Pancreas (tissue), 10 donors: ENCODE results near the gene SLC35E2B. TPM values are rescaled to one million over a fixed set of nuclear protein-coding genes. Genes with fewer than 3 reads are reported as not detected.
A peak's percentile ranks its signal among the peaks of the same experiment; 100 is the strongest.

Source experiments
- ATAC-seq, 4 donors: fragments of 200-7000 bp; cut with Tn5 transposase; one replicate each; pipeline versions ENCODE4 v1.8.0 to v1.9.1; 2020; ENCODE audit warnings: mild to moderate bottlenecking in 4 of 4, moderate library complexity in 4 of 4
- DNase-seq, 6 donors: peaks; one replicate each; pipeline ENCODE4 v3.0.0-alpha.2; 2020
- FAIRE-seq: peaks from 2 replicates; lab custom pipeline; 2012; peaks lifted over from hg19 to GRCh38; lab: Jason Lieb, UNC
- H3K27ac ChIP-seq, 4 donors: fragments of 200-600 bp; sonication (generic); 1 replicate in 3 of 4; 2 replicates in 1 of 4; pipeline versions ENCODE4 v1.5.0 to v1.8.0; 2020
- H3K27me3 ChIP-seq, 4 donors: fragments of 200-600 bp; one replicate each; pipeline ENCODE4 v1.8.0; 2021
- H3K36me3 ChIP-seq, 3 donors: fragments of 200-600 bp; sonication (generic) in 1 of 3; one replicate each; pipeline versions ENCODE4 v1.5.0 to v1.8.0; 2020 to 2021
- H3K4me1 ChIP-seq, 3 donors: fragments of 200-600 bp; one replicate each; pipeline ENCODE4 v1.8.0; 2021
- H3K4me3 ChIP-seq, 4 donors: fragments of 200-600 bp; sonication (generic) in 2 of 4; one replicate each; pipeline versions ENCODE4 v1.5.0 to v1.8.0; 2020 to 2021
- H3K9me3 ChIP-seq, 4 donors: fragments of 200-600 bp; one replicate each; pipeline ENCODE4 v1.8.0; 2021
- WGBS, 2 donors: extraction: QIAGEN DNeasy Blood & Tissue Kit; methylation state at CpG; one replicate each; pipeline ENCODE4 v1.1.7; 2013; 5-methylcytosine and 5-hydroxymethylcytosine counted together
- intact Hi-C, 3 donors: fragments of 100-400 bp; cut with DNase I; formaldehyde crosslinking; loops; one replicate each; pipeline versions ENCODE4 v1.11.1 to v1.14.2; 2022
- polyA plus RNA-seq, 2 donors: library from polyadenylated mRNA; stranded (reverse); fragments of 200-250 nt; gene quantifications; one replicate each; pipeline ENCODE4 v1.2.3, GENCODE V29; 2013
- total RNA-seq, 6 donors: library from RNA; stranded (reverse); fragmentation: NEBNext Ultra II Directional in 4 of 6; extraction: Animal tissue kit (Norgen Biotek cat#: 25700) in 4 of 6; gene quantifications; one replicate each; pipeline versions ENCODE4 v1.2.1 to v1.2.4, GENCODE V29; 2021 to 2023
- TF ChIP-seq, protein P1 (sequence below), 4 donors: fragments of 200-600 bp; sonication (generic) in 3 of 4; IDR thresholded peaks; one replicate each; pipeline versions ENCODE4 v1.5.0 to v1.8.0; 2021; ENCODE audit warnings: antibody characterized with exemption in 4 of 4
- donor health status: healthy with polysubstance abuse.
- donor health status: DM: no; HTN: no; CAD: no; lungs with moderate emphysema.
- donor health status: DM: no; HTN: no; CAD: no.
- donor health status: control.
- donor health status: control.
- donor health status: Bipolar disorder and iron deficiency.
- donor health status: DM: yes; HTN: yes; CAD: no.
- donor health status: DM: no; HTN: no; CAD: no.
- donor health status: DM: no; HTN: no; CAD: no.
- donor health status: DM: yes; HTN: yes; CAD: no.

Gene SLC35E2B
- total and polyA plus RNA-seq, 8 donors, result 12.1 to 45.4 (median 24.0) TPM

- Histone ChIP-seq H3K36me3 (no peaks in the 10 kb centered on the region), H3K27ac (peak overlapping the region; percentile 98 to 100 (median 100)), H3K4me3 (peak overlapping the region; percentile 95 to 100 (median 100)), H3K4me1 (peaks cover 0 to 16% (median 7%) of the 10 kb centered on the region in 3 donors), H3K27me3 (no peaks in the 10 kb centered on the region), H3K9me3 (no peaks in the 10 kb centered on the region)
- FAIRE-seq, result no peak
- TF ChIP-seq, protein P1, sequence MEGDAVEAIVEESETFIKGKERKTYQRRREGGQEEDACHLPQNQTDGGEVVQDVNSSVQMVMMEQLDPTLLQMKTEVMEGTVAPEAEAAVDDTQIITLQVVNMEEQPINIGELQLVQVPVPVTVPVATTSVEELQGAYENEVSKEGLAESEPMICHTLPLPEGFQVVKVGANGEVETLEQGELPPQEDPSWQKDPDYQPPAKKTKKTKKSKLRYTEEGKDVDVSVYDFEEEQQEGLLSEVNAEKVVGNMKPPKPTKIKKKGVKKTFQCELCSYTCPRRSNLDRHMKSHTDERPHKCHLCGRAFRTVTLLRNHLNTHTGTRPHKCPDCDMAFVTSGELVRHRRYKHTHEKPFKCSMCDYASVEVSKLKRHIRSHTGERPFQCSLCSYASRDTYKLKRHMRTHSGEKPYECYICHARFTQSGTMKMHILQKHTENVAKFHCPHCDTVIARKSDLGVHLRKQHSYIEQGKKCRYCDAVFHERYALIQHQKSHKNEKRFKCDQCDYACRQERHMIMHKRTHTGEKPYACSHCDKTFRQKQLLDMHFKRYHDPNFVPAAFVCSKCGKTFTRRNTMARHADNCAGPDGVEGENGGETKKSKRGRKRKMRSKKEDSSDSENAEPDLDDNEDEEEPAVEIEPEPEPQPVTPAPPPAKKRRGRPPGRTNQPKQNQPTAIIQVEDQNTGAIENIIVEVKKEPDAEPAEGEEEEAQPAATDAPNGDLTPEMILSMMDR (IDR thresholded peaks at IDR 0.05), result no peak
- peak in 4 of 6 donors; percentile 50 to 85 (median 78) for DNase-seq
- 2 to 3% methylated on average over 58 to 80 of the region's 80 CpGs for WGBS, 2 donors
- intact Hi-C loops, result no loop called here
- peak in 3 of 4 donors; percentile 6 to 29 (median 9) for ATAC-seq
Measured at GRCh38 chr1:1616045-1616790, 76.4 kb downstream of the SLC35E2B start.

DNA sequence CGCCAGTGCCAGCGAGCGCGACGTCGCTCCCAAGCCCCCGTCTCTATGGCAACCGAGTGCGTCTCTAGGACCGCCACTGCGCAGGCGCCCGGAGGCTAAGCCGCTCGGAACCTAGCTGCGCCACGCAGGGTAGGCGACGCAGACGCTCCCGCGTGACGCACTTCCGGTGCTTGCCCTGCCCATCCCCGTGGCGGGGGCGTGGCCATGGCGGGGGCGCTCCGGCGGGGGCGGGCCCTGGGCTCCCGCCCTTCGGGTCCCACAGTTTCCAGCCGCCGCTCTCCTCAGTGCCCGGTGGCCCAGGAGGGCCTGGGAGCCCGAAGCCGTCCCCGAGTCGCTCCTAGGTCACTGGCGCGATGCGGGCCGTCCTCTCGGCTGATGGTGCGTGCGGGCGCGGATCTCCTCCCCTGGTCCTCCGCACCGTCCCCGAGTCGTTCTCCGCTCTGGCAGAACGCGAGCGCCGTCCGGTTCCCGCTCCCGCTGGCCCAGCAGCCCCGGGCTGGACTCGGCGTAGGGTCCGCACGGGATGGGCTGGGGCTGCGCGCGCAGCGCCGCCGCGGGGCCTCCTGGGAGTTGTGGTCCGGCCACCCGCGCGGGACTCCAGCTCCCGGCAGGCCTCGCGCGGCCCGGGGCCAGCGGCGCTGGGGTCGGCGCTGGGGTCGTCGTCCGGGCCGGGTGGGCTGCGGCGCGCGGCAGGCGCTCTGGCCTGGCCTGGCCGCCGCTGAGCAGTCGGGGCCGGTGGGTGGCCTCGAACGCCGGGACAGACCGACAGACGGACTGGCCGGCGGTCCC lies 77.1 kb downstream of the SLC35E2B start, which contains the start of gene MIB2:
MIB2 (plus strand) TSS at position 245 of the 789 bp plus-strand sequence. CDS start 7,953 bp downstream, outside the sequence.
- intact Hi-C loops, result no loop called here
- peak; percentile 94 to 99 (median 98) for DNase-seq
- ATAC-seq, result peak; percentile 90 to 96 (median 92)
- Histone ChIP-seq H3K9me3 (no peaks in the 10 kb centered on the region), H3K27me3 (no peaks in the 10 kb centered on the region), H3K27ac (peak within 1 kb of the TSS; percentile 98 to 100 (median 100)), H3K36me3 (no peaks in the 10 kb centered on the region), H3K4me3 (peak within 1 kb of the TSS; percentile 95 to 100 (median 100)), H3K4me1 (peaks cover 0 to 16% (median 7%) of the 10 kb centered on the region in 3 donors)
- FAIRE-seq, result no peak
- 0% methylated on average over 71 to 107 of the region's 107 CpGs for WGBS, 2 donors
- TF ChIP-seq, protein P1 (IDR thresholded peaks at IDR 0.05), result no peak

DNA sequence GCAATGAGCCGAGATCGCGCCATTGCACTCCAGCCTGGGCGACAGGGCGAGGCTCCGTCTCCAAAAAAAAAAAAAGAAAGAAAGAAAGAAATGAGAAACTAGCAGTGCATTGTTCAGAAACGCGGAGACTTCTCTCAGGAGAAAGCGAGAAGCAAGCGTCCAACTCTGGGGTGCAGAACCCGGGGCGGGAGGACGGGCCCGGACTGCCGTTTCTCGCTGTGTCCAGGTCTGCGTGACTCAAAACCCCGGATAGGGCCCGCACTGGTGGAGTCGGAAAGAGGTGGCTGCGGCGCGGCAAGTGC lies 77.7 kb downstream of the SLC35E2B start:
- Histone ChIP-seq H3K36me3 (no peaks in the 10 kb centered on the region), H3K27ac (peak overlapping the region; percentile 98 to 100 (median 100)), H3K27me3 (no peaks in the 10 kb centered on the region), H3K9me3 (no peaks in the 10 kb centered on the region), H3K4me1 (peaks cover 0 to 16% (median 7%) of the 10 kb centered on the region in 3 donors), H3K4me3 (peak overlapping the region; percentile 95 to 100 (median 100))
- TF ChIP-seq, protein P1 (IDR thresholded peaks at IDR 0.05), result no peak
- intact Hi-C loops, result no loop called here
- no peak for ATAC-seq
- no peak for FAIRE-seq
- 0 to 1% methylated on average over 23 of the region's 23 CpGs for WGBS, 2 donors
- no peak for DNase-seq

DNA sequence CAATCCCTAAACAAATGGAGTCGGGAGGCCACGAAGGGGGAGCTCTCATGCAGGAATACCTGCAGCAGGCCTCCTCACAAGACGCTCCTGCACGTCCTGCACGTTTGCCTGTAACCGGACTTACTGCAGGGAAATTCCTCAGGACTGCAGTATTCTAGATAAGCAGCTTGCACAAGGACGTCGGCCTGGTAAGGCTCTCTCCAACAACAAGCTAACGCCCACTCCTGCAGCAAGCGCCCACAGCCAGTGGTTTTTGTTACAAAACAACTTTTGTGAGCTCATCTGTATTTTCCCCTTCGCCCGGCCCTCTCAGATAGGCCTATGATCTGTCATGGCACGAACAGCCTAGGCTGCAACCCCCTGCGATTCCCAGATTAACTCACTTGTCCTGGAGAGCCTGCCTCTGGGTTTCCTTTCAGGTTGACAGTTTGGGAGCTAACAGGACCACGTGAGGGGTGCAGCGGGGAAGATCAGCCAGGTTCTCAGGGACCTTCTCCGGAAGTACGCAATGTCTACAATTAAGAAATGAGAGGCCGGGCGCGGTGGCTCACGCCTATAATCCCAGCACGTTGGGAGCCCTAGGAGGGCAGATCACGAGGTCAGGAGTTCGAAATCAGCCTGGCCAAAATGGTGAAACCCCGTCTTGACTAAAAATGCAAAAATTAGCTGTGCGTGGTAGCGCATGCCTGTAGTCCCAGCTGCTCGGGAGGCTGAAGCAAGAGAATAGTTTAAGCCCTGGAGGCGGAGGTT lies 78.2 kb downstream of the SLC35E2B start:
- intact Hi-C loops, result no loop called here

More for the DNA sequence above, 78.2 kb downstream of the SLC35E2B start:
- FAIRE-seq (no peak), DNase-seq (peak; percentile 55 to 64 (median 62)), ATAC-seq (peak; percentile 21 to 45 (median 26))
- no peaks in the 10 kb centered on the region for H3K27me3 ChIP-seq
- no peaks in the 10 kb centered on the region for H3K9me3 ChIP-seq
- peaks cover 0 to 16% (median 7%) of the 10 kb centered on the region in 3 donors for H3K4me1 ChIP-seq
- 4% methylated on average over 30 of the region's 30 CpGs for WGBS, 2 donors
- H3K4me3 ChIP-seq, result peak overlapping the region; percentile 95 to 100 (median 100)
- peak overlapping the region; percentile 98 to 100 (median 100) for H3K27ac ChIP-seq
- no peaks in the 10 kb centered on the region for H3K36me3 ChIP-seq
- TF ChIP-seq, protein P1 (IDR thresholded peaks at IDR 0.05), result no peak
